GM12801 (cell line): ENCODE data around the gene NFATC2IP.

Source experiments
- TF ChIP-seq, protein P1 (sequence below): IDR thresholded peaks from one replicate; pipeline ENCODE4 v1.5.1; 2011; ENCODE audit warnings: control low read depth; ENCODE audit not compliant: insufficient read length; ENCODE audit errors: extremely low read depth

NFATC2IP gene

DNA sequence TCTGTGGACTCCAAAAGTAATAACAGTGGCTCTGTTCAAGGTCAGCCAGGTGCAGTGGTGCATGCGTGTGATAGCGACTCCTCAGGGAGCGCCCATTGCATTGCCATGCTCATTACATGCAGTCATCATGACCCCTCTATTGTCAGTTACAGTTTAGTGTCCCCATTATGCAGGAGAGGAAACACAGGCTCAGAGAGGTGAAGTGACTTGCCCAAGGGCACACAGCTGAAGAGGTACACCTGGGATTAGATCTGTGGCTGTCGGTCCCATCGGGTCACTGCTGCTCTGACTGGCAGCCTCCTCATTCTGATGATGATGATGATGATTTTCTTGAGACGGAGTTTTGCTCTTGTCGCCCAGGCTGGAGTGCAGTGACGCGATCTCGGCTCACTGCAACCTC lies 41.8 kb downstream of the NFATC2IP start:
- TF ChIP-seq, protein P1, sequence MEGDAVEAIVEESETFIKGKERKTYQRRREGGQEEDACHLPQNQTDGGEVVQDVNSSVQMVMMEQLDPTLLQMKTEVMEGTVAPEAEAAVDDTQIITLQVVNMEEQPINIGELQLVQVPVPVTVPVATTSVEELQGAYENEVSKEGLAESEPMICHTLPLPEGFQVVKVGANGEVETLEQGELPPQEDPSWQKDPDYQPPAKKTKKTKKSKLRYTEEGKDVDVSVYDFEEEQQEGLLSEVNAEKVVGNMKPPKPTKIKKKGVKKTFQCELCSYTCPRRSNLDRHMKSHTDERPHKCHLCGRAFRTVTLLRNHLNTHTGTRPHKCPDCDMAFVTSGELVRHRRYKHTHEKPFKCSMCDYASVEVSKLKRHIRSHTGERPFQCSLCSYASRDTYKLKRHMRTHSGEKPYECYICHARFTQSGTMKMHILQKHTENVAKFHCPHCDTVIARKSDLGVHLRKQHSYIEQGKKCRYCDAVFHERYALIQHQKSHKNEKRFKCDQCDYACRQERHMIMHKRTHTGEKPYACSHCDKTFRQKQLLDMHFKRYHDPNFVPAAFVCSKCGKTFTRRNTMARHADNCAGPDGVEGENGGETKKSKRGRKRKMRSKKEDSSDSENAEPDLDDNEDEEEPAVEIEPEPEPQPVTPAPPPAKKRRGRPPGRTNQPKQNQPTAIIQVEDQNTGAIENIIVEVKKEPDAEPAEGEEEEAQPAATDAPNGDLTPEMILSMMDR = no peak

DNA sequence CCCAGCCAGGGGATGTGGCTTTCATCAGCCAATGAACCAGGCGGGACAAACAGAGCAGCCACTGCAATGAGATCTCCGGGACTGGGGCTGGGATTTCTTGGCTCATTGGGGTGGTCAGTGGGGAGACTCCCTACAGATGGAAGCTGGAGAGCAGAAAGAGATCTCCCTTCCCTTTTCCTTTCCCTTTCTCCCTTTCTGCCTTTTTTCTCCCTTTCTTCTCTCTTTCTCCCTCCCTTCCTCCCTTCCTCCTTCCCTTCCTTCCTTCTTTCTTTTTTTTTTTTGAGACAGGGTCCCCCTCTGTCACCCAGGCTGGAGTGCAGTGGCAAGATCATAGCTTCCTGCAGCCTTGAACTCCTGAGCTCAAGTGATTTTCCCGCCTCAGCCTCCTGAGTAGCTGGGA lies 48.1 kb downstream of the NFATC2IP start:
- TF ChIP-seq, protein P1 = no peak

DNA sequence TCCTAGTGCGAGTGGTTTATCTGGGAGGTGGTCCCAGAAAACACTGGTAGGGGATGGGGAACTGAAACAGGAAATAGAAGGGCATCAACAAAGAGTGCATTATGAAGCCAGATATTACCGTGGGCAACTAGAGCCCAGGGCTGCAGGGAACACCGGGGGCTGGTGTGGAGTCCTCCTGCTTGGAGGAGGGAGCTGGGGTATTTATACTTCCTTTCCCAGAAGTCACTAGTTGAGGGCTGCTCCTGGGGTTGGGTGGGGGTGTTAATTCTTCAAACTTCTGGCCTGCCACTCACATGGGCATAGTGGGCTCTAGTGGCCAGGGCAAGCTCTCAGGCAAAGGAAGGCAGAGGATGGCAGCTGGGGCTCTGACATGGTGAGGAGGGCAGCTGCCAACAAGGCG lies 48.8 kb downstream of the NFATC2IP start:
- TF ChIP-seq, protein P1 = no peak

DNA sequence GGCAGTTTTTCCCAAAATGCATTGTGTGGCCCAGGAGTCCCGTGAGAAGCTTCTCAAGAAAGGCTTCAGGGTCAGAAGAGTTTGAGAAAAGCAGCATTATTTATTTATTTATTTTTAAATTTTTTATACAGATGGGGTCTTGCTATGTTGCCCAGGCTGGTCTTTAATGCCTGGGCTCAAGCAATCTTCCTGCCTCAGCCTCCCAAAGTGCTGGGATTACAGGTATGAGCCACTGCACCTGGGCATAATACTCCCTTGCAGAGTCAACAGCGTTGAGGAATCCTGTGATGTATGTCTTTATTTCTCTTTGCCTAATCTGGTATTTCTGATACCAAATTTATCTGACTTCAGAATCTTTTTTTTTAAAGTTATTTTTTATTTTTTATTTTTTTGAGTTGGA lies 49.3 kb downstream of the NFATC2IP start:
- TF ChIP-seq, protein P1 = no peak

GRCh38 chr16:29007730-29008593 lies 57.2 kb downstream of the NFATC2IP start:
- TF ChIP-seq, protein P1 = no peak

DNA sequence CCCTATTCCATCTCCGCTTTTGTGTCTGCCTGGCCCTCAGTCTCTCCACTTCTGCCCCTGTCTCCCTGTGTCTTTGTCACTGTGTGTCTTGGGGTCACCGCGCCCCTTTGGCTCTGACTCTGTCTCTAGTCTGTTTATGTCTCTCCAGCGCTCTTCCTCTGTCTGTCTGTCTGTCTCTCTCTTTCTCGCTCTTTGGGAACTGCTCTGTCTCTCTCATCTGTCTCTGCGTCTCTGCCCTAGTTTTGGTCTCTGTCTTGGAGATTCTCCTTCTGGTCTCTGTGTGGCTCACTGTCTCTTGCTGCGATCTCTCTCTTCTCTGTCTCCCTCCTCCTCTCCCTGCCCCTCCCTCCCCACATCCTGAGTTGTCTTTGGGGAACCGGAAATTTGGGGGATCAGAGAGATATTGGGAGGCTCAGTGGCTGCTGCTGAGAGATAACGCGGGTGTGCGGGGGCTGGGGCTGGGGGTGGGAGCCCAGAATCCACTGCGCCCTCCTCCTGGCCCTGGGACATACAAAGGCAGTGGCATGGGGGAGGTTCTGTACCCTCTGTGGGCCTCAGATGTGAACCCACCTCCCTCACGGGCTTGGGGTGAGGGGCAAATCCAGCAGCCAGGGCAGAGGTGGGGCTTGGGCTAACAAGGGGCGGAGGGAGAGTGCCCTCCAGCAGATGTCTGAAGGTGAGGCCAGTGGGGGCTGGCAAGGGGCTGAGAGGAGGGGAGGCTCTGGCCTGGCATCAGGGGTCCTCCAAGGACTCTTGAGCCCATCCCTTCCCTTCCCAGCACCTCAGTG lies 58.5 kb downstream of the NFATC2IP start:
- TF ChIP-seq, protein P1 = no peak

GRCh38 chr16:29009838-29010166 lies 59.1 kb downstream of the NFATC2IP start:
- TF ChIP-seq, protein P1 = no peak
